Cardiac fibroblast (primary cell): Measurements from ENCODE around the gene ATG2B.
"Not testable (repeated sequence)": the region's sequence is repeated elsewhere in the genome, so short reads cannot be mapped to it uniquely, and the experiment has no call there.

Experiments used
- DNase-seq, 2 donors: peaks; one replicate each; pipeline versions ENCODE4 v3.0.0 to v3.0.0-alpha.2; 2010; ENCODE audit warnings: low read depth in 2 of 2
- H3K4me3 ChIP-seq, 2 donors: replicated peaks in 1 of 2; 1 replicate in 1 of 2; 2 replicates in 1 of 2; pipeline ENCODE4 v1.5.1; 2011; ENCODE audit warnings: low read depth in 2 of 2, low read length in 2 of 2, mild to moderate bottlenecking in 2 of 2, moderate library complexity in 1 of 2
- CTCF ChIP-seq: IDR thresholded peaks from one replicate; pipeline ENCODE4 v1.5.1; 2011; ENCODE audit warnings: low read depth, mild to moderate bottlenecking, low read length, inconsistent platforms

ATG2B gene

GRCh38 chr14:96246539-96246847 is 116.6 kb downstream of the ATG2B start:
- TF ChIP-seq CTCF = no peak
- peak; percentile 93 to 97 for DNase-seq
- no peak overlapping the region for H3K4me3 ChIP-seq

GRCh38 chr14:96245710-96246538 is 117.2 kb downstream of the ATG2B start:
- no peak for TF ChIP-seq CTCF
- no peak overlapping the region for H3K4me3 ChIP-seq
- DNase-seq = peak in 1 of 2 donors; percentile 80

GRCh38 chr14:96245074-96245473 is 118.1 kb downstream of the ATG2B start:
- not testable (repeated sequence) for H3K4me3 ChIP-seq

GRCh38 chr14:96243785-96244184 is 119.4 kb downstream of the ATG2B start:
- no peak for TF ChIP-seq CTCF
- H3K4me3 ChIP-seq = no peak overlapping the region
- DNase-seq = no peak

More at GRCh38 chr14:96245074-96245473, 118.1 kb downstream of the ATG2B start:
- DNase-seq = not testable (repeated sequence)

GRCh38 chr14:96242126-96242525 is 121.0 kb downstream of the ATG2B start:
- no peak for DNase-seq
- H3K4me3 ChIP-seq = no peak overlapping the region
- TF ChIP-seq CTCF = no peak

GRCh38 chr14:96240641-96241040 is 122.5 kb downstream of the ATG2B start:
- DNase-seq = no peak
- H3K4me3 ChIP-seq = no peak overlapping the region
- TF ChIP-seq CTCF = no peak

- no peak for TF ChIP-seq CTCF
- DNase-seq = no peak
- no peak overlapping the region for H3K4me3 ChIP-seq
Measured at GRCh38 chr14:96239711-96240141, 123.4 kb downstream of the ATG2B start.
